Measurements from ENCODE around the gene HSPBP1. TPM values are rescaled to one million over a fixed set of nuclear protein-coding genes. Genes with fewer than 3 reads are reported as not detected.

The HSPBP1 gene
- total RNA-seq, 1 experiment from 2014 or later, result 177 TPM

GRCh38 chr19:55216461-55217198, 63.3 kb downstream of the HSPBP1 start:
- DNase-seq (ENCODE audit: low spot score), result peak; percentile 99

GRCh38 chr19:55213547-55213946, 66.4 kb downstream of the HSPBP1 start:
- DNase-seq (ENCODE audit: low spot score), result no peak

GRCh38 chr19:55212447-55212846, 67.5 kb downstream of the HSPBP1 start:
- peak; percentile 98 for DNase-seq (ENCODE audit: low spot score)

Small RNAs within 50 kb of the gene (small RNA-seq; reads per million reads assigned to genes)
- gene MIR6802 (not detected), gene MIR6803 (not detected), gene MIR6804 (not detected)

Other genes with a start within 250 kb of the HSPBP1 start
- 0.05 TPM in 1 of 2 replicates, not detected in the other for gene GP6, start 241.8 kb downstream of the HSPBP1 start, total RNA-seq (2014; rRNA removed; shearing (Covaris generic))
- 107 and 119 TPM in 2 replicates for gene RDH13, start 217.0 kb downstream of the HSPBP1 start, total RNA-seq (2014; rRNA removed; shearing (Covaris generic))
- gene EPS8L1, start 204.2 kb downstream of the HSPBP1 start, total RNA-seq (2014; rRNA removed; shearing (Covaris generic)), result 543 and 612 TPM in 2 replicates
- 227 and 261 TPM in 2 replicates for gene PPP1R12C, start 162.5 kb downstream of the HSPBP1 start, total RNA-seq (2014; rRNA removed; shearing (Covaris generic))
- 4.5 and 5.0 TPM in 2 replicates for gene TNNT1, start 130.9 kb downstream of the HSPBP1 start, total RNA-seq (2014; rRNA removed; shearing (Covaris generic))
- 11.1 and 20.3 TPM in 2 replicates for gene TNNI3, start 122.4 kb downstream of the HSPBP1 start, total RNA-seq (2014; rRNA removed; shearing (Covaris generic))
- 17.3 and 21.1 TPM in 2 replicates for gene DNAAF3, start 113.5 kb downstream of the HSPBP1 start, total RNA-seq (2014; rRNA removed; shearing (Covaris generic))
- gene SYT5, start 99.8 kb downstream of the HSPBP1 start, total RNA-seq (2014; rRNA removed; shearing (Covaris generic)), result 0.71 and 1.5 TPM in 2 replicates
- 87.1 and 103 TPM in 2 replicates for gene PTPRH, start 70.6 kb downstream of the HSPBP1 start, total RNA-seq (2014; rRNA removed; shearing (Covaris generic))
- 9.9 and 10.6 TPM in 2 replicates for gene TMEM86B, start 51.3 kb downstream of the HSPBP1 start, total RNA-seq (2014; rRNA removed; shearing (Covaris generic))
- gene PPP6R1, start 21.1 kb downstream of the HSPBP1 start, total RNA-seq (2014; rRNA removed; shearing (Covaris generic)), result 111 and 131 TPM in 2 replicates
- gene BRSK1, start 3.9 kb upstream of the HSPBP1 start, total RNA-seq (2014; rRNA removed; shearing (Covaris generic)), result 0.37 and 1.9 TPM in 2 replicates
- gene TMEM150B, start 45.2 kb upstream of the HSPBP1 start, total RNA-seq (2014; rRNA removed; shearing (Covaris generic)), result 12.5 and 19.7 TPM in 2 replicates
- gene KMT5C, start 59.8 kb upstream of the HSPBP1 start, total RNA-seq (2014; rRNA removed; shearing (Covaris generic)), result 86.3 and 96.2 TPM in 2 replicates
- gene COX6B2, start 74.6 kb upstream of the HSPBP1 start, total RNA-seq (2014; rRNA removed; shearing (Covaris generic)), result 0.92 and 2.7 TPM in 2 replicates
- not detected in 2 replicates for gene GARIN5B, start 83.2 kb upstream of the HSPBP1 start, total RNA-seq (2014; rRNA removed; shearing (Covaris generic))
- gene IL11, start 90.4 kb upstream of the HSPBP1 start, total RNA-seq (2014; rRNA removed; shearing (Covaris generic)), result 0.31 and 2.8 TPM in 2 replicates
- not detected in 2 replicates for gene TMEM190, start 96.7 kb upstream of the HSPBP1 start, total RNA-seq (2014; rRNA removed; shearing (Covaris generic))
- 87.8 and 92.7 TPM in 2 replicates for gene TMEM238, start 104.2 kb upstream of the HSPBP1 start, total RNA-seq (2014; rRNA removed; shearing (Covaris generic))
- gene RPL28, start 105.8 kb upstream of the HSPBP1 start, total RNA-seq (2014; rRNA removed; shearing (Covaris generic)), result 1,121 and 1,134 TPM in 2 replicates
- gene UBE2S, start 127.7 kb upstream of the HSPBP1 start, total RNA-seq (2014; rRNA removed; shearing (Covaris generic)), result 2,696 and 2,806 TPM in 2 replicates
- gene SHISA7, start 163.2 kb upstream of the HSPBP1 start, total RNA-seq (2014; rRNA removed; shearing (Covaris generic)), result not detected in 2 replicates
- 323 and 339 TPM in 2 replicates for gene ISOC2, start 181.5 kb upstream of the HSPBP1 start, total RNA-seq (2014; rRNA removed; shearing (Covaris generic))
- gene C19orf85, start 184.6 kb upstream of the HSPBP1 start, total RNA-seq (2014; rRNA removed; shearing (Covaris generic)), result 0.41 and 0.83 TPM in 2 replicates
- 29.9 TPM in 2 replicates for gene ZNF628, start 196.5 kb upstream of the HSPBP1 start, total RNA-seq (2014; rRNA removed; shearing (Covaris generic))
- gene NAT14, start 205.1 kb upstream of the HSPBP1 start, total RNA-seq (2014; rRNA removed; shearing (Covaris generic)), result 28.9 and 34.9 TPM in 2 replicates
- 0.18 TPM in 1 of 2 replicates, not detected in the other for gene SSC5D, start 208.3 kb upstream of the HSPBP1 start, total RNA-seq (2014; rRNA removed; shearing (Covaris generic))